IMR-90 (cell line): ENCODE results near the gene PRKAR1B. TPM values are rescaled to one million over a fixed set of nuclear protein-coding genes. Genes with fewer than 3 reads are reported as not detected.

Source experiments
- ATAC-seq: fragments of 200-7000 bp; cut with Tn5 transposase; 2 replicates; pipeline ENCODE4 v1.9.1; 2020; ENCODE audit warnings: low read depth, mild to moderate bottlenecking, moderate library complexity
- BruUV-seq: library from RNA; stranded (reverse); fragments of 400-500 nt; replicated peaks from 2 replicates; lab custom pipeline; 2021; lab: Mats Ljungman, UMichigan
- CTCF ChIA-PET: fragments of 300-600 bp; formaldehyde crosslinking; extraction: SDS; loops from one replicate; lab custom pipeline; 2021; ENCODE audit warnings: antibody characterized with exemption; lab: Yijun Ruan, JAX
- POLR2A ChIA-PET: fragments of 300-600 bp; sonication (Branson Sonifier 250); formaldehyde crosslinking; loops from one replicate; lab custom pipeline; 2022; ENCODE audit warnings: antibody characterized with exemption; ENCODE audit not compliant: unreplicated experiment; lab: Charles Lee
- DNase-seq: peaks from one replicate; pipeline ENCODE4 v3.0.0; 2013
- H2AFZ ChIP-seq: replicated peaks from 2 replicates; pipeline ENCODE3; 2013; ENCODE audit warnings: low read length, mild to moderate bottlenecking; ENCODE audit not compliant: poor library complexity
- H2AK5ac ChIP-seq: 2 replicates; pipeline ENCODE4 v1.6.1; 2013; ENCODE audit warnings: low read depth, low read length, inconsistent platforms
- H2AK9ac ChIP-seq: replicated peaks from 2 replicates; pipeline ENCODE3; 2013; ENCODE audit warnings: mild to moderate bottlenecking, low read depth, low read length, moderate library complexity; ENCODE audit not compliant: poor library complexity
- H2BK120ac ChIP-seq: 2 replicates; pipeline ENCODE4 v1.6.1; 2013; ENCODE audit warnings: low read depth, low read length, inconsistent platforms
- H2BK15ac ChIP-seq: 3 replicates; pipeline ENCODE4 v1.6.1; 2013; ENCODE audit warnings: low read depth, low read length, inconsistent platforms
- H2BK20ac ChIP-seq: 2 replicates; pipeline ENCODE4 v1.6.1; 2013; ENCODE audit warnings: low read depth, mild to moderate bottlenecking, inconsistent platforms, low read length, moderate library complexity
- H2BK5ac ChIP-seq: 2 replicates; pipeline ENCODE4 v1.6.1; 2013; ENCODE audit warnings: mild to moderate bottlenecking, low read depth, low read length, inconsistent platforms; ENCODE audit not compliant: poor library complexity, severe bottlenecking
- H3K14ac ChIP-seq: replicated peaks from 2 replicates; pipeline ENCODE4 v1.6.1; 2013; ENCODE audit warnings: low read depth, low read length, inconsistent platforms
- H3K18ac ChIP-seq: 2 replicates; pipeline ENCODE4 v1.6.1; 2013; ENCODE audit warnings: low read depth, low read length, control low read depth
- H3K23ac ChIP-seq: 2 replicates; pipeline ENCODE4 v1.6.1; 2013; ENCODE audit warnings: low read depth, low read length, inconsistent platforms
- H3K27ac ChIP-seq: 2 replicates; pipeline ENCODE4 v1.5.1; 2013; ENCODE audit warnings: mild to moderate bottlenecking, control low read depth, low read length; ENCODE audit not compliant: insufficient read depth
- H3K27me3 ChIP-seq: 2 replicates; pipeline ENCODE4 v1.6.1; 2013; ENCODE audit warnings: low read length; ENCODE audit not compliant: control insufficient read depth, insufficient read depth
- H3K36me3 ChIP-seq: 2 replicates; pipeline ENCODE4 v1.6.1; 2013; ENCODE audit warnings: low read length, mixed read lengths; ENCODE audit not compliant: control insufficient read depth, insufficient read depth
- H3K4ac ChIP-seq: 2 replicates; pipeline ENCODE4 v1.6.1; 2013; ENCODE audit warnings: low read depth, low read length, inconsistent platforms
- H3K4me1 ChIP-seq: 2 replicates; pipeline ENCODE4 v1.6.1; 2013; ENCODE audit warnings: low read length, mixed read lengths; ENCODE audit not compliant: control insufficient read depth, insufficient read depth
- H3K4me2 ChIP-seq: 2 replicates; pipeline ENCODE4 v1.6.1; 2013; ENCODE audit warnings: low read depth, mild to moderate bottlenecking, control low read depth, low read length, moderate library complexity
- H3K4me3 ChIP-seq: 2 replicates; pipeline ENCODE4 v1.5.1; 2013; ENCODE audit warnings: low read depth, mild to moderate bottlenecking, control low read depth, low read length, moderate library complexity; ENCODE audit not compliant: insufficient read depth
- H3K56ac ChIP-seq: 2 replicates; pipeline ENCODE4 v1.6.1; 2013; ENCODE audit warnings: low read length, inconsistent platforms; ENCODE audit not compliant: insufficient read depth; ENCODE audit errors: extremely low read depth
- H3K79me1 ChIP-seq, 2 experiments: 2 replicates each; pipeline ENCODE4 v1.6.1; 2013; ENCODE audit warnings: low read length in 2 of 2, inconsistent platforms in 1 of 2, low read depth in 1 of 2
- H3K9ac ChIP-seq: 2 replicates; pipeline ENCODE4 v1.6.1; 2013; ENCODE audit warnings: low read depth, low read length, control low read depth
- H3K9me1 ChIP-seq: 2 replicates; pipeline ENCODE4 v1.6.1; 2013; ENCODE audit warnings: low read length, inconsistent platforms; ENCODE audit not compliant: insufficient read depth
- H3K9me3 ChIP-seq: 2 replicates; pipeline ENCODE4 v1.6.1; 2013; ENCODE audit warnings: low read length; ENCODE audit not compliant: control insufficient read depth, insufficient read depth
- H4K20me1 ChIP-seq: 2 replicates; pipeline ENCODE4 v1.6.1; 2013; ENCODE audit warnings: low read length, inconsistent platforms; ENCODE audit not compliant: insufficient read depth
- H4K5ac ChIP-seq: 2 replicates; pipeline ENCODE4 v1.6.1; 2013; ENCODE audit warnings: mild to moderate bottlenecking, low read depth, low read length, control low read depth
- H4K8ac ChIP-seq, 2 experiments: 2 replicates each; pipeline ENCODE4 v1.6.1; 2013; ENCODE audit warnings: low read depth in 2 of 2, low read length in 2 of 2, control low read depth in 1 of 2, inconsistent platforms in 1 of 2
- H4K91ac ChIP-seq: 2 replicates; pipeline ENCODE4 v1.6.1; 2013; ENCODE audit warnings: low read depth, low read length, inconsistent platforms; ENCODE audit not compliant: insufficient read depth
- BHLHE40 ChIP-seq: fragments of 150-350 bp; IDR thresholded peaks from 2 replicates; pipeline ENCODE4 v1.6.1; 2016; ENCODE audit warnings: mild to moderate bottlenecking, low read depth, low read length
- CEBPB ChIP-seq: IDR thresholded peaks from 2 replicates; pipeline ENCODE4 v1.6.1; 2012; ENCODE audit warnings: low read depth, low read length, improper control_type of control experiment
- CHD1 ChIP-seq: IDR thresholded peaks from 2 replicates; pipeline ENCODE4 v1.6.1; 2012; ENCODE audit warnings: low read depth, low read length, improper control_type of control experiment
- FOS ChIP-seq: fragments of 150-350 bp; IDR thresholded peaks from 2 replicates; pipeline ENCODE4 v1.6.1; 2016; ENCODE audit warnings: low read depth, low read length
- MAFK ChIP-seq: IDR thresholded peaks from 2 replicates; pipeline ENCODE4 v1.6.1; 2012; ENCODE audit warnings: low read depth, low read length, improper control_type of control experiment
- MAZ ChIP-seq: IDR thresholded peaks from 2 replicates; pipeline ENCODE4 v1.6.1; 2012; ENCODE audit warnings: low read depth, mild to moderate bottlenecking, low read length, improper control_type of control experiment, moderate library complexity, borderline replicate concordance
- MXI1 ChIP-seq: IDR thresholded peaks from 2 replicates; pipeline ENCODE4 v1.6.1; 2012; ENCODE audit warnings: low read depth, mild to moderate bottlenecking, low read length, moderate library complexity, borderline replicate concordance
- NFE2L2 ChIP-seq: fragments of 150-350 bp; IDR thresholded peaks from 2 replicates; pipeline ENCODE4 v1.6.1; 2016; ENCODE audit warnings: low read depth, mild to moderate bottlenecking, low read length
- POLR2A ChIP-seq: IDR thresholded peaks from 2 replicates; pipeline ENCODE4 v1.6.1; 2012; ENCODE audit warnings: mild to moderate bottlenecking, low read depth, low read length
- RAD21 ChIP-seq: IDR thresholded peaks from 2 replicates; pipeline ENCODE4 v1.6.1; 2012; ENCODE audit warnings: low read length, improper control_type of control experiment
- RCOR1 ChIP-seq: IDR thresholded peaks from 2 replicates; pipeline ENCODE4 v1.6.1; 2012; ENCODE audit warnings: mild to moderate bottlenecking, low read length, improper control_type of control experiment; ENCODE audit not compliant: insufficient replicate concordance
- RFX5 ChIP-seq: IDR thresholded peaks from 2 replicates; pipeline ENCODE4 v1.8.0; 2012; ENCODE audit warnings: low read depth, mild to moderate bottlenecking, low read length, moderate library complexity
- SMC3 ChIP-seq: fragments of 150-350 bp; IDR thresholded peaks from 2 replicates; pipeline ENCODE4 v1.6.1; 2016; ENCODE audit warnings: low read depth, mild to moderate bottlenecking, antibody characterized with exemption, low read length, moderate library complexity
- WGBS, 2 experiments: methylation state at CpG; one replicate each; pipeline versions ENCODE4 v1.1.5 to v1.1.7; 2013; ENCODE audit warnings: missing lambda C conversion rate in 2 of 2; ENCODE audit not compliant: insufficient read length in 1 of 2; ENCODE audit errors: extremely low coverage in 2 of 2; 5-methylcytosine and 5-hydroxymethylcytosine counted together
- dilution Hi-C: fragments of 300-500 bp; cut with HindIII; formaldehyde crosslinking; loops from one replicate; pipeline ENCODE4 v1.14.3; 2018; ENCODE audit warnings: low sequenced_read_pairs; ENCODE audit not compliant: unreplicated experiment
- in situ Hi-C: fragments of 300-500 bp; cut with MboI; formaldehyde crosslinking; loops from 3 replicates; pipeline ENCODE4 v1.14.3; 2019; ENCODE audit warnings: low sequenced_read_pairs, inconsistent platforms, mixed read lengths
- intact Hi-C: fragments of 100-400 bp; cut with micrococcal nuclease; formaldehyde crosslinking; loops from 2 replicates; pipeline ENCODE4 v1.10.0; 2022
- polyA plus RNA-seq, 3 experiments: library from polyadenylated mRNA; depleted of rRNA; stranded (reverse); fragments of >200 nt; gene quantifications; 2 replicates each; pipeline ENCODE4 v1.2.3, GENCODE V29; 2012; ENCODE audit warnings: low replicate concordance in 1 of 3
- total RNA-seq: library from RNA; depleted of rRNA; stranded (reverse); fragments of >200 nt; gene quantifications from 2 replicates; pipeline ENCODE4 v1.2.3, GENCODE V29; 2012
- TF ChIP-seq, protein P1 (sequence below): fragments of 150-350 bp; IDR thresholded peaks from 2 replicates; pipeline ENCODE4 v1.6.1; 2016; ENCODE audit warnings: low read depth, mild to moderate bottlenecking, low read length, moderate library complexity, borderline replicate concordance

The PRKAR1B gene
- total and polyA plus RNA-seq, 2 of the 4 experiments (the other 2 are of a cell fraction), result 15.2 to 20.2 TPM

DNA sequence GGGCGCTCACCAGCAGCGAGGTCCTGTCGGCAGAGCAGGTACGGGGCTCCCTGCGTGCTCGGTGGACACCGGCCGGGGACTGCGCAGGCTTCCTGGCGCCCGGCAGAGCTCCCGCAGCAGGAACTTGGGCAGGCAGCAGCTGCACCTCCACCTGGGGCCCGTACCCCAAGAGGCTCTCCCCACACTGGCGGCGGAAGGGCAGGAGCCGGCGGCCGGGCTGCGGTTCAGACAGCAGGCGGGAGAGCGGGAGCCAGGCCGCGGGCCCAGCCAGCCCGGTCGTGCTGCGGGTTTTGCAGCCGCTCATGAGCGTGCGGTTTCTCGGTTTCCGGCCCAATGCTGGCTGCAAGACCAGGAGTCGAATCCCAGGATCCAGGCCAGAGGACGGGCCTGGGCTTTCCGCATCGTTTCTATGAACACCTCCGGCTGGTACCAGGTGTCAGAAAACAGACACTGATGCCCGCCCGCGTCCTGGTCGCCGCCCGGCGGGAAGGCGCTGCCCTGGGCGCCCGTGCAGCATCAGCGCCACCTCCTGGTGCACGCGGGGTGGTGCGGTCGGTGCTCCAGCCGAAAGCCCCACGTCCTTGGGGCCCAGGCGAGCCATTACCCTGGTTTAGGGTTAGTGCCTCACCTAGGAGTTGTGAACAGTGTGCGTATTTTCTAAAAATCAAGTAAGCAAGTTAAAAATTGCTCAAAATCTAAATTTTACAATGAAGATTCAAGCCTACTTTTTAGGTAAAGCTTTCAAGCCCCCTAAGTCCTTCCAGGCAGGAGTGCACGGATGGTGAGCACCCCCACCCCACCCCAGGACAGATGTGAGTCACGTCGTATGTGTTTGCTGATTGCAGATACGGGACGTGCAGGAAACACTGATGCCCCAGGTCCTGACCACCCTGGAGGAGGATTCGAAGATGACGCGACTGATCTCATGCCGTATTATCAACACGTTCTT, 47.4 kb upstream of the PRKAR1B start (continued):
- peak; percentile 94 for TF ChIP-seq SMC3
- no peak for TF ChIP-seq RFX5
- no peak for TF ChIP-seq FOS

DNA sequence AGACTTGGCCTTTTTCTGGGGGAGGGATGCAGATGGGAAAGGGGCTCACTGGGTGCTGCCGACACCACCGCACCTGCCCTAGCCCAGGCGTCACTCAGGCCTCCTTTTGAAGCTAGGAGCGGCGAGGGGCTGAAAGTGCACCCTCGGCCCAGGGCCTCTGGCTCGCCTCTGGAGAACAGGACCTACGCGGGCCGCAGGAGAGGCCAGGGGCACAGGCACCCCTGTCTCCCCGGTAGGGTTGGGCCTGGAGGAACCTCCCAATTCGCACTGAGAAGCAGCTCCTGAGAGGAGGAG, 46.5 kb upstream of the PRKAR1B start:
- dilution Hi-C loops (no loop called here), intact Hi-C loops (no loop called here)
- POLR2A ChIA-PET, result no interaction called here

More for the DNA sequence above, 46.5 kb upstream of the PRKAR1B start:
- Histone ChIP-seq H3K79me1 (peaks cover 0 to 4% of the 10 kb centered on the region in 2 experiments; a peak in 1 of 4 replicates), H3K27me3 (no peaks in the 10 kb centered on the region), H3K9me3 (no peaks in the 10 kb centered on the region), H3K56ac (no peak overlapping the region), H4K8ac (no peak overlapping the region), H3K4me1 (peaks cover 7% of the 10 kb centered on the region), H4K5ac (no peak overlapping the region), H3K23ac (no peak overlapping the region), H2BK20ac (no peak overlapping the region), H2AK9ac (no peak overlapping the region), H2AK5ac (no peak overlapping the region), H3K9ac (no peak overlapping the region), H3K27ac (no peak overlapping the region), H2BK120ac (no peak overlapping the region), H2BK15ac (no peak overlapping the region), H3K9me1 (peaks cover 3% of the 10 kb centered on the region; the same call in 1 of the 2 replicates), H3K4me3 (no peak overlapping the region), H3K18ac (no peak overlapping the region), H3K36me3 (peaks cover 23% of the 10 kb centered on the region), H4K20me1 (no peaks in the 10 kb centered on the region), H4K91ac (no peak overlapping the region), H2BK5ac (no peak overlapping the region), H3K14ac (no peak overlapping the region), H3K4ac (no peak overlapping the region), H3K4me2 (no peak overlapping the region), H2AFZ (no peak overlapping the region)
- CTCF ChIA-PET, result no interaction called here
- ATAC-seq, result no peak
- BruUV-seq, result no TSS peak
- no peak for DNase-seq
- in situ Hi-C loops, result no loop called here
- no peak for TF ChIP-seq CEBPB
- no peak for TF ChIP-seq BHLHE40
- no peak for TF ChIP-seq FOS
- TF ChIP-seq MAFK, result no peak
- no peak for TF ChIP-seq CHD1
- no peak for TF ChIP-seq RCOR1
- TF ChIP-seq SMC3, result no peak
- TF ChIP-seq MXI1, result no peak
- TF ChIP-seq NFE2L2, result no peak
- TF ChIP-seq RFX5, result no peak
- TF ChIP-seq, protein P1, sequence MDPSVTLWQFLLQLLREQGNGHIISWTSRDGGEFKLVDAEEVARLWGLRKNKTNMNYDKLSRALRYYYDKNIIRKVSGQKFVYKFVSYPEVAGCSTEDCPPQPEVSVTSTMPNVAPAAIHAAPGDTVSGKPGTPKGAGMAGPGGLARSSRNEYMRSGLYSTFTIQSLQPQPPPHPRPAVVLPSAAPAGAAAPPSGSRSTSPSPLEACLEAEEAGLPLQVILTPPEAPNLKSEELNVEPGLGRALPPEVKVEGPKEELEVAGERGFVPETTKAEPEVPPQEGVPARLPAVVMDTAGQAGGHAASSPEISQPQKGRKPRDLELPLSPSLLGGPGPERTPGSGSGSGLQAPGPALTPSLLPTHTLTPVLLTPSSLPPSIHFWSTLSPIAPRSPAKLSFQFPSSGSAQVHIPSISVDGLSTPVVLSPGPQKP, result no peak
- no peak for TF ChIP-seq MAZ
- no peak for TF ChIP-seq POLR2A
- no peak for TF ChIP-seq RAD21
- 100% methylated on average over 5 of the region's 12 CpGs; no CpG with 5 or more reads in 1 of the 2 experiments for WGBS, 2 experiments
